Endothelial cell (in vitro differentiated cells): ENCODE measurements around the gene G3BP2. TPM values are rescaled to one million over a fixed set of nuclear protein-coding genes. Genes with fewer than 3 reads are reported as not detected.

ENCODE experiments used
- DNase-seq: peaks from one replicate; pipeline ENCODE4 v3.0.0; 2021; ENCODE audit warnings: low spot score
- H3K27ac Mint-ChIP-seq: one replicate; pipeline ENCODE4 v1.8.0; 2021; ENCODE audit warnings: mixed read lengths, inconsistent platforms; ENCODE audit not compliant: unreplicated experiment
- H3K27me3 Mint-ChIP-seq: one replicate; pipeline ENCODE4 v1.8.0; 2021; ENCODE audit warnings: mild to moderate bottlenecking, moderate library complexity, mixed read lengths, inconsistent platforms; ENCODE audit not compliant: unreplicated experiment
- H3K36me3 Mint-ChIP-seq: one replicate; pipeline ENCODE4 v1.8.0; 2021; ENCODE audit warnings: mild to moderate bottlenecking, low read depth, mixed read lengths, inconsistent platforms; ENCODE audit not compliant: unreplicated experiment
- H3K4me1 Mint-ChIP-seq: one replicate; pipeline ENCODE4 v1.8.0; 2021; ENCODE audit warnings: mild to moderate bottlenecking, mixed read lengths, inconsistent platforms; ENCODE audit not compliant: unreplicated experiment
- H3K4me3 Mint-ChIP-seq: one replicate; pipeline ENCODE4 v1.8.0; 2021; ENCODE audit warnings: mild to moderate bottlenecking, mixed read lengths, inconsistent platforms; ENCODE audit not compliant: unreplicated experiment
- H3K9me3 Mint-ChIP-seq: one replicate; pipeline ENCODE4 v1.8.0; 2021; ENCODE audit warnings: mixed read lengths, inconsistent platforms; ENCODE audit not compliant: unreplicated experiment
- total RNA-seq: library from RNA; stranded (reverse); fragmentation: NEBNext Ultra II Directional; extraction: Animal tissue kit (Norgen Biotek cat#: 25700); gene quantifications from one replicate; pipeline ENCODE4 v1.2.1, GENCODE V29; 2021; ENCODE audit not compliant: unreplicated experiment
- TF ChIP-seq, protein P1 (sequence below): fragments of 200-600 bp; sonication (generic); IDR thresholded peaks from one replicate; pipeline ENCODE4 v1.5.0; 2021; ENCODE audit warnings: antibody characterized with exemption; ENCODE audit not compliant: unreplicated experiment

The G3BP2 gene
- total RNA-seq, 1 donor from 2014 or later: 209 TPM

DNA sequence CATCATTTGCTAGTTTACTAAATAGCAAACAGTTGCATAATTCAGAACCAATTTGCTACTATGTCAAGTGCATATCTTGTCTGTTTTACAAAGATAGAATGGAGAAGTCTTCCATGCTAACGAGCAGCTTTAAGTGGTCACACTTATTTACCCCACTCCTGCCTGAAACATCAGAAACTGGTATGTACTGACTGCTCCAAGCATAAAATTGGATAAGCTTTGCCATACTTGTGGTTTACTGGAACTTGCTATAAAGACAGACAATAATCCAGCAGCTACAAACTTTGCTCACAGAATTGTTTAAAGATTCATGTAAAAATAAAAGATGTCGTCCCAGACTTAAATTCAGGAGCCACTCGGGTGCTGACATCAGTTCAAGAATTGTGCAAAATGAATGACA is 29.6 kb downstream of the G3BP2 start:
- H3K4me3 Mint-ChIP-seq: no peak overlapping the region
- TF ChIP-seq, protein P1, sequence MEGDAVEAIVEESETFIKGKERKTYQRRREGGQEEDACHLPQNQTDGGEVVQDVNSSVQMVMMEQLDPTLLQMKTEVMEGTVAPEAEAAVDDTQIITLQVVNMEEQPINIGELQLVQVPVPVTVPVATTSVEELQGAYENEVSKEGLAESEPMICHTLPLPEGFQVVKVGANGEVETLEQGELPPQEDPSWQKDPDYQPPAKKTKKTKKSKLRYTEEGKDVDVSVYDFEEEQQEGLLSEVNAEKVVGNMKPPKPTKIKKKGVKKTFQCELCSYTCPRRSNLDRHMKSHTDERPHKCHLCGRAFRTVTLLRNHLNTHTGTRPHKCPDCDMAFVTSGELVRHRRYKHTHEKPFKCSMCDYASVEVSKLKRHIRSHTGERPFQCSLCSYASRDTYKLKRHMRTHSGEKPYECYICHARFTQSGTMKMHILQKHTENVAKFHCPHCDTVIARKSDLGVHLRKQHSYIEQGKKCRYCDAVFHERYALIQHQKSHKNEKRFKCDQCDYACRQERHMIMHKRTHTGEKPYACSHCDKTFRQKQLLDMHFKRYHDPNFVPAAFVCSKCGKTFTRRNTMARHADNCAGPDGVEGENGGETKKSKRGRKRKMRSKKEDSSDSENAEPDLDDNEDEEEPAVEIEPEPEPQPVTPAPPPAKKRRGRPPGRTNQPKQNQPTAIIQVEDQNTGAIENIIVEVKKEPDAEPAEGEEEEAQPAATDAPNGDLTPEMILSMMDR: no peak
- peaks cover 26% of the 10 kb centered on the region for H3K36me3 Mint-ChIP-seq
- peaks cover 3% of the 10 kb centered on the region for H3K27me3 Mint-ChIP-seq
- H3K4me1 Mint-ChIP-seq: no peaks in the 10 kb centered on the region
- H3K27ac Mint-ChIP-seq: no peak overlapping the region
- H3K9me3 Mint-ChIP-seq: no peaks in the 10 kb centered on the region
- DNase-seq: no peak

DNA sequence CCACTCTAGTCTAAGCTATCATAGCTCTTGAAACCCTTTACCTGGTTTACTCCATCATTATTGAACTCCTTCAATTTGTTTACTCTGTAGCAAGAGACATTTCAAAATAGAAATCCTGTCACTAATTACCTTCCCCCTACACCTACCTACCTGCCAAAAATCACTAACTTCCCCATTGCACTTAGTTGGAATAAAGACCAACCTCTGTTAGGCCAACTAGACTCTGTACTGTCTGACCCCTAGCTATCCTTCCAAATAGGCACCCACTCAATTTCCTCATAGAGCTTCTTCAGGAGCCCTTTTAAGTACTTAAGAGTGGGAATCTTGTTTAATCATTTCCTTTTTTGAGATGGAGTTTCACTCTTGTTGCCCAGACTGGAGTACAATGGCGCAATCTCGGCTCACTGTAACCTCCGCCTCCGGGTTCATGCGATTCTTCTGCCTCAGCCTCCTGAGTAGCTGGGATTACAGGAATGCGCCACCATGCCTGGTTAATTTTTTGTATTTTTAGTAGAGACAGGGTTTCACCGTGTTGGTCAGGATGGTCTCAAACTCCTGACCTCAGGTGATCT is 34.0 kb downstream of the G3BP2 start:
- Mint-ChIP-seq H3K27ac (no peak overlapping the region), H3K9me3 (no peaks in the 10 kb centered on the region)
- TF ChIP-seq, protein P1: no peak

DNA sequence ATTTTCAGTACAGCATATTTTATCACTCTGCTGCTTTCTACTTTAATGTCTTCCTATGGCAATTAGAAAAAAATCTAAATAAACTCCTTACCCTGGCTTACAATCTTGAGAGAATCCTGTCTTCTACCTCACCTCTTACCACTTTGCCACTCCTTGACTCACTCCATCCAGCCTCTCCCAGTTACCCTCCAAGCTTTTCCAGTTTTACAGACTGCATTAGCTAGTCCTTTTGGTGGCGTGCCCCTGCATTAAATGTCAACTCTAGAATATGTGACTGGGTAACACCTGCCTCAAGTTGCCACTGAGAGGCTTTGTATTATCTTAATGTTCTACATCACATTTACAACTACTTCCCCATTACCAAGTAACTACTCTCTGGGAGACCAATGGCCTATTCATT is 35.4 kb downstream of the G3BP2 start:
- Mint-ChIP-seq H3K36me3 (no peaks in the 10 kb centered on the region), H3K4me3 (no peak overlapping the region), H3K27ac (no peak overlapping the region), H3K4me1 (no peaks in the 10 kb centered on the region), H3K9me3 (no peaks in the 10 kb centered on the region), H3K27me3 (peaks cover 2% of the 10 kb centered on the region)
- no peak for DNase-seq
- TF ChIP-seq, protein P1: no peak

More for the DNA sequence above, 34.0 kb downstream of the G3BP2 start:
- Mint-ChIP-seq H3K36me3 (peaks cover 4% of the 10 kb centered on the region), H3K27me3 (peaks cover 2% of the 10 kb centered on the region), H3K4me3 (no peak overlapping the region), H3K4me1 (no peaks in the 10 kb centered on the region)
- no peak for DNase-seq

DNA sequence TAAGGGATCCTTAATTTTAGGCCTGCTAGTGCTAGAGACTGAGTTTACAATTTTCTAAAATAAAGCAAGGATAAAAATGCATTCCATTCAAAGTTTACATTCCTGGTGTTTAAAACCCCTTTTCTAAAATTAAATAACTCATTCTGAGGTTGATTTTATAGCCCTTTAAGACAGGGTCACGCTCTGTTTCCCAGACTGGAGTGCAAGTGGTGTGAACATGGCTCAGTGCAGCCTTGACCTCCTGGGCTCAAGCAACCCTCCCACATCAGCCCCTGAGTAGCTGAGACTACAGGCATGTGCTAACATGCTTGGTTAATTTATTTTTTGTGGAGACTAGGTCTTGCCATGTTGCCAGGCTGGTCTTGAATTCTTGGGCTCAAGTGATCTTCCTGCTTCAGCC is 36.0 kb downstream of the G3BP2 start:
- Mint-ChIP-seq H3K36me3 (no peaks in the 10 kb centered on the region), H3K4me3 (no peak overlapping the region), H3K4me1 (no peaks in the 10 kb centered on the region), H3K27ac (no peak overlapping the region), H3K27me3 (peaks cover 2% of the 10 kb centered on the region), H3K9me3 (no peaks in the 10 kb centered on the region)
- DNase-seq: no peak
- TF ChIP-seq, protein P1: no peak

DNA sequence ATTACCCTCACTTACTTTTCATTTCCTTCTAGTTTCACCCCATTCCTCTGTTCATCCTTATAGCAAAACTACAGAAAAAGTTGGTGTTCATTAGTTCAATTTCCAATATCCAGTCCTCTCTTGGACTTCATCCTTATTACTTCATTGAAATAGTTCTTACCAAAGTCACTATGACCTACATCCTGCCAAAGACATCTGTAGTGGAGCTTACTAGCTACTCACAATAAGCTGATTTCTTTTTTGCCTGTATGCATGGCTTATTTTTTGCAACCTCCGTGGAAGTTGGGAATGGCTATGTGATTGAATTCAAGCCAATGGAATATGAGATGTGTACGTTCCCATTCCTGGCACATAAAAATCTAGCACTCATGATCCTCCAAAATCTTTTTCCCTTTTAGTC is 38.3 kb downstream of the G3BP2 start:
- H3K4me1 Mint-ChIP-seq: peaks cover 4% of the 10 kb centered on the region
- H3K9me3 Mint-ChIP-seq: no peaks in the 10 kb centered on the region
- DNase-seq: no peak
- H3K27ac Mint-ChIP-seq: no peak overlapping the region
- H3K4me3 Mint-ChIP-seq: no peak overlapping the region
- peaks cover 1% of the 10 kb centered on the region for H3K27me3 Mint-ChIP-seq
- H3K36me3 Mint-ChIP-seq: no peaks in the 10 kb centered on the region
- TF ChIP-seq, protein P1: no peak
